Stimulated activated CD4-positive, alpha-beta T cell treated with anti-CD3 and anti-CD28 coated beads, Interleukin-2, amount 100 ng/mL, for 48 hours (primary cell): ENCODE results near the gene AKT2.

ENCODE experiments used
- DNase-seq, 2 donors: peaks; one replicate each; pipeline ENCODE4 v3.0.0-alpha.2; 2020

AKT2 gene

DNA sequence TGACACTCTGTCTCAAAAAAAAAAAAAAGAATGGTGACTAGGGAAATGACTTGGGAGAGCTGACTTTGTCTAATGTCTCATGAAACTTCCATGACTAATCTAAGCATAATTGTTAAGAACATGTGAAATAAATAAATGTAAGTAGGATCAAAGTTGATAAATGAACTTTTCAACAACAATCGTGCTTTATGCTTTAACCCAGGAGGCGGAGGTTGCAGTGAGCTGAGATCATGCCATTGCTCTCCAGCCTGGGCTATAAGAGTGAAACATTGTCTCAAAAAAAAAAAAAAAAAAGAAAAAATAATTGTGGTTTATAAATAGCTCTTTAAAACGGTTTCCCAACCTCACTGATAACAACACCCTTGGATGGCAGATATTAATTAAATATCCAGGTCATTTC, 12.9 kb upstream of the AKT2 start:
- no peak for DNase-seq

DNA sequence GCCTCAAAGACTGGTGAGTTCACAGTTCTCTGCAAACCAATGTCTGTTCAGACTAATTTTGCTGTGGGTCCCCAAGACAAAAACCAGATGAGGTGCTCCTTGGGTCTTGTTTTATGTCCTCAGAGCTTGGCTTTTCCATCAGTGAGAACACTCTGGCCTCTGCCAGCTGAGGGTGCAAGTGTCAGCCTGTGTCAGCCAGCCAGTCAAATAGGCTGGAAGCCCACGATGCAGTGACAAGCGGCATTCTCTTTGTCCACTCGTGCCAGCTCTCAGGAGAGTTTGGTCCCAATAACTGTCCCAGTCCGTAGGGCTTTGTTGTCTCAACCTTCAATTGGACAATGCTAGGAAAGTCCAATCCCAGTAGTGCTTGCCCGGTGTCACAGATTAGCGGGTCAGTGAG, 9.4 kb upstream of the AKT2 start:
- DNase-seq = no peak

GRCh38 chr19:40286971-40287421, 1.9 kb upstream of the AKT2 start:
- no peak for DNase-seq

DNA sequence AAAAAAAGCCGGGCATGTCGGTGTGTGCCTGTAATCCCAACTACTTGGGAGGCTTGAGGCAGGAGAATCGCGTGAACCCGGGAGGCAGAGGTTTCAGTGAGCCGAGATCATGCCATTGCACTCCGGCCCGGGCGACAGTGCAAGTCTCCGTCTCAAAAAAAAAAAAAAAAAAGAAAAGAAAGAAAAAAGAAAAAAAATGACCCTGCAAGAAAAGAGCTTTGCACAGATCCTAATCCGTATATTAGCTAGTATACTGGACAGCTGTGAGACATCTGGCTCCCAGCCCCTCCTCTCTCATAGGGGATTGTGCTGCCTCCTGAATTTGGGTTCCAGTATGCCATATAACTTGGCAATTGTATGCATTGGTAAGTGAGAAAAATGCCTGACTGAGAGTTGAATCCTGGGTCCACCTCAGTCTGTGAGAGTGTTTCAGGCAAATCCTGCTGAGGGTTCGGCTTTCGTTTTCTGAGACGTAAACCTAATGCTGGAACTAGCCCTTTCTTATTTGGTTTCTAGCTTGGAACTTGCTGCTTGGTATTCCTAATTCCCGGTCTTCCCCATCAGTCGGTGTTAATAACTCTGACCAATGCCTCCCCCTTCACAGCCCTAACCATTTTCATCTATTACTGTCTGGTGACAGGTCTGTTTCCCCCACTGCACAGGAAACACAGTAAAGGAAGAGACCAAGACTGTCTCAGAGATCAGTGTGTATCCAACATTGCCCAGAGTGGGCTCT, 1.3 kb upstream of the AKT2 start:
- no peak for DNase-seq

DNA sequence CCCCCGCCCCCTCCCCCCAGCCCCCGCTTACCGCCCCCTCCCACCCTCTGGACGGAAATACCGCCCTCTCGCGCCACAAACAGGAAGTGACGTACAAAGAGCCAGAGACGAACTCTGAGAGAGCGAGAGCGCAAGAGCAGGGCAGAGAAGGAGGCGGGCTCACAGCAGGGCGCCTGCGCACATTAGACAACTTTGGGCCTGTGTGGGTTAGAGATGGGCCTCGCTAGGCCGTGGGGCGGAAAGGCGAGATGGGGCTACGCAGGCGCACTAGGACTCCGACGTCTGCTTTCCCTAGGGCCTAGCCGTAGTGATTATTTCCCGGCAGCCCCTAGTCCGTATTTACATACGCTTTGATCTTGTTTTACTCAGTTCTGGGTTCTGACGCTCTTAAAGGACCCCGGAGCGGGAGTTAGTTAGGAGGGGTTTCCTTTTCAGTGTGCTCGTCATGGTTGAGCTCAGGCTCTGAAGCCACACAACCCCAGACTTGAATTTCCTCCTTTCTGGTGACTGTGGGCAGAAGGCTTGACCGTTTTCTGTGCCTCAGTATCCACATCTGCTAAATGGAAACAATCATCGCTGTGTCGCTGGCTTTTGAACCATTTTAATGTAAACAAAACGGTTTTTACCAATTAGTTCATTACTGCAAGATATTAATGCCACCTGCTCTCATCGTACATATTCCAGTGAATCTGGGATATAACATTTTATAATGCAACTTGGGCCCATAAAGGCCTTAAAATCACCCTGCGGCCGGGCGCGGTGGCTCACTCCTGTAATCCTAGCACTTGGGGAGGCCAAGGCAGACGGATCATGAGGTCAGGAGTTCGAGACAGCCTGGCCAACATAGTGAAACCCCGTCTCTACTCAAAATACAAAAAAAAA, 449 bp upstream of the AKT2 start:
- DNase-seq = peak; percentile 92 to 94

GRCh38 chr19:40284251-40284500, 969 bp downstream of the AKT2 start:
- no peak for DNase-seq

- DNase-seq = no peak
Observed at GRCh38 chr19:40283414-40284250, 1.5 kb downstream of the AKT2 start.

- DNase-seq = no peak
Observed at GRCh38 chr19:40282920-40283319, 2.2 kb downstream of the AKT2 start.

GRCh38 chr19:40282209-40282580, 3.0 kb downstream of the AKT2 start:
- DNase-seq = no peak

- no peak for DNase-seq
Observed at GRCh38 chr19:40281381-40282208, 3.5 kb downstream of the AKT2 start.

- DNase-seq = no peak
Observed at GRCh38 chr19:40280608-40281221, 4.4 kb downstream of the AKT2 start.

DNA sequence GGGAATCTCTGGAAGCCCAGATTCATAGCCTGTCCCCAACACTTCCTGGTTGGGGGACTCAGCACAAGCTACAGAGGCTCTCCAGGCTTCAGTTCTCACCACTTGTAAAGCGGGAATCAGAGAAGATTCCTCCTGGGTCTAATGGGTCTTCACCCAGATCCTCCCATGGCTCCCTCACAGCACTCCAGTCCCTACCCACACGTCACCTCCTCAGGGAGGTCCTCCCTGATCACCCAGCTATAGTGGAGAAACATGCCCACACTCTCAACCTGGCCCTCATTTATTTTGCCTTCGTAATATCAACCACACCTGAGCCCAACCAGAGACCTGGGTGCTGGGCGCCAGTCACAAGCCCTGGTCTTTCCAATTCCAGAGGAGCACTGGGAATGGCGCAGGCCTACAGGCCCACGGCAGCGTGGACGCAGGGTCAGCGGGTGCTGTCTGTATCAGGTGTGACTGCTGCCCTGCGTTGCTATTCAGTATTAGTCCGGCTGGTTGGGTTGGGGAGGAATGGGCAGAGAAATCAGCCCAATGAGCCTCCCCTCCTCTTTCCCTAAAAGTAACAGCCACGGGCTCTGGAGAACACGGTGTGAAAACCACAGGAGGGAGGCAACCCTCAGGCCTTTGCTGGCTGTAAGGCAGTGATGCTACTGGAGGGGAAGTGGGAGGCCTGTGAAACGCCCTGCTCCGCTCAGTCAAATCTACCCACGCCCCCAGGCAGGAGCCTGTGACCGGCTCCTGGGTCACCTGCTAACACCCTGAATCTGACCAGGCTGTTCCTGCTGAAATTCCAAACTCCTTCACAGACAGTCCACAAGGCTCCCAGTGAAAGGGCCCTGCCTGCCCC, 5.2 kb downstream of the AKT2 start:
- no peak for DNase-seq

DNA sequence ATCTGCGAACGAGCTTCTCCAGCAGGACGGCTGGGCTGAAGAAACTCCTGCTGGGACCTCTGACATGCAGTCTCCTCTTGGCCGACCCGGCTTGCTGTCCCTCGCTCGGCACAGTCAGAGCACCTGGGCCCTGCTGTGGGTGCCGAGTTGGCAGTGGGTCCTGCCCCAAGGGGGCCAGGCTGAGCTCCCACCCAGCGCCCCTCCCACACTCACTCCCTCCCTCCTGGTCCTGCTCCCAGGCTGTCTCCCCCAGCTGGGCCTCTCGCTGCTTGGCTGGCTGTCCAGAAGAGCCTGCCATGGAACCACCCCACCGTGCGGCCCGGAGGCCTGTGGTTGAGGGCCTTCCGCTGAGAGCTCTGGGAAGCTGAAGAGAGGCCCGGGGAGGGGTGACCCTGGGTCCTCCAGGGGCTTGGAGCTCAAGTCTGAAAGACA, 6.0 kb downstream of the AKT2 start:
- no peak for DNase-seq

DNA sequence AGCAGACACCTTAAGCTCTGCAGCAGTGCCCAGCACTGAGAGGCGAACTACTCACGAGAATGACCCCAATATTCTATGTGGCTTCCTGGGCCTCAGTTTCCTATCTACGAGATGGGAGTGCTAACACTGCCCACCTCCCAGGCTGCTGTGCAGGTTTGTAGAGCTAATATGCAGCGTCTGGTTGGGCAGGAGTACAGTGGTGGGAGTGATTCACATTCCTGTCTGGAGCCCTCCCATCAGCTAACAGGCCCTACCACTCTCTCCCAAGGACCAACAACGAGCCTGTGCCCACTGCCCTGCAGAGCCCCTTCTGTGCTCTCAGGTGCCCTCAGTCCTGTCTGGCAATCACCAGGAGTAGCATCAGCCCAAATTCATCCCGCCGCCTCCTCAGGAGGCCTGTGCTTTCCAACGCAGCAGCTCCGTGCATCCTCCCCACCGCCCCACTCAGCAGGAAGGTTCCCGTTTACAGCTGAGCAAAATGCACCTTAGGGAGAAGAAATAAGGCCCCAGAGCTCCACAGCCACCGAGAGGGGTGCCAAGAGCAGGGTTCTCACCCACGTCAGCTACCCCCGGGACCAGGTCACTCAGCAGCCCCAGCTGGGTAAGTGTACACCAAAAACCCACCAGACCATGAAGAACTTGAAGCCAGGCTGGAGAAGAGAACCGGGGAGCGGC, 6.6 kb downstream of the AKT2 start:
- DNase-seq = no peak

DNA sequence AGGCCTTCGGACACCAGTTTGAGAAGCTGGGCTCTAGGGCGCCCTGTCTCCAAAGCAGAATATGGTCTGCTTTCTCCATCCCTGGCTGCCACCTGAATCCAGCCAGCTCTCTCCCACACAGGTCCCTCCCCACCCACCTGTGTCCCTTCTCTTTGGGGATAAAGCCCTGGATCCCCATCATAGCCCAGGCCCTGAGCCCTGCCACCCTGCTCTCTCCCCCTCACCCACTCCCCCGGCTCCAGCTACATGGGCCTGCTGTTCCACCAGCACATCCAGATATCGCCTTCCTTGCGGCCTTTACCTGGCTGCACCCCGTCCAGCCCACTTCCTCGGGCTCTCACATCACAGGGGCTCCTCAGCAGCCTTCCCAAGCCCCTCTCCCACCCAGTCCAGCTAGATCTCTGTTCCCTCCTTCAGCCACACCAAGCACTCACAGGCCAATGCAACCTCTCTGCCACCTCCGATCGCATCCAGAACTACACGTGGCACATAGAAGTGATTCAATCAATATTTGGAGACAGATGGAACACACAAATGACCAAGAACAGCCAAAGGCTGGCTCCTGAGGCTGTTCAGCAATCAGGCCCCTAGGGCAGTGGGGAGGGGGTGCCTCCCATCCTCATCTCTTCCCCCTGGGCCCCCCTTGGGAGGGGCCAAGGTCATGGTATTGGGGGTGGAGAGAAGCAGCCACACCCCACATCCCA, 7.6 kb downstream of the AKT2 start:
- DNase-seq = no peak

GRCh38 chr19:40274585-40275544, 10.3 kb downstream of the AKT2 start:
- no peak for DNase-seq

- no peak for DNase-seq
Observed at GRCh38 chr19:40273469-40274360, 11.4 kb downstream of the AKT2 start.

GRCh38 chr19:40272261-40272660, 12.9 kb downstream of the AKT2 start:
- no peak for DNase-seq
